GM21526 (cell line): ENCODE measurements around the gene LGALS16.
"Not testable (repeated sequence)": the region's sequence is repeated elsewhere in the genome, so short reads cannot be mapped to it uniquely, and the experiment has no call there.

Experiments
- ATAC-seq: cut with Tn5 transposase; IDR thresholded peaks from one replicate; pipeline ENCODE4 v1.9.1; 2021; ENCODE audit warnings: moderate library complexity; ENCODE audit not compliant: unreplicated experiment, low FRiP score

The LGALS16 gene

GRCh38 chr19:39676004-39676403 lies 20.3 kb downstream of the LGALS16 start:
- no peak for ATAC-seq

DNA sequence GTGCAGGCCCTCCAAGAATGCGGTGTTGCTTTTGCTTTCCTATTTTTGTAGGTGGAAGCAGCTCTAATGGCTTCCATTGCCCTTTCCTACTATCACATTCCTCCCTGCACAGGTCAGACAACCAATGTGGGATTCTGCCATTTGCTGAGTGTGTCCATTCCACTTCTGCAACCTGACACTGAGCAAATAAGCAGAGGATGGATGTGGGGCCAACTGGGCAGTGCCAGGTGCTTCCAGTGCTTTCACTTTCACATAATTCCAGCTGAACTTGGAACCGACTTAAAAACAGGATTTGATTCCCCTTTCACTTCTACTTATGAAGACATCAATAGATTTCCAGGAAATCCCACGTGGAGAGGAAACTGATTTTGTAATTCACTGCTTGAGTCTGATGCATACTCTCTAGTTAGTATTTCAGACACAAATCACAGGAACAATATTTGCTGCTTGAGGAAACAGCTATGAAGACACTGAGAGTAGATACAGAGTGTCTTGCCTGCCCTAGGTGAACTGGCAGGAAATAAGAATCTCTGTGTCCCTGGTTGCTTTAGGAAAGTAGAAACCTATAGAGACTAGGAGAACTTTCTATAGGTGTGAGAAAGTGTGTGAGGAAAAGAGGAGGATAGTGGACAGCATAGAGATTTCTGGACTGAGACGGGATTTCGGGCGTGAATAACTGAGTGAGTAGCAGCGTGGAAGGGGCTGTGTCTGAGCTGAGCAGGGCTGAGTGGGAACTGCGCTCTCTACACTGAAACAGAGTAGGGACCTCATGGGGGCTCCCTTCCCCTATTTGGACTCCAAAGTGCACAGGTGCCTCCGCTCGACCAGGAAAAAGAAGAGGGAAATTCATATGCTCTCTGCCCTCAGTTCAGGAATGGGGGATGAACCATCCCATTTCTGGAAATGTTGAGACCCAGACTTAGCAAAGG lies 22.5 kb downstream of the LGALS16 start:
- ATAC-seq, result no peak

DNA sequence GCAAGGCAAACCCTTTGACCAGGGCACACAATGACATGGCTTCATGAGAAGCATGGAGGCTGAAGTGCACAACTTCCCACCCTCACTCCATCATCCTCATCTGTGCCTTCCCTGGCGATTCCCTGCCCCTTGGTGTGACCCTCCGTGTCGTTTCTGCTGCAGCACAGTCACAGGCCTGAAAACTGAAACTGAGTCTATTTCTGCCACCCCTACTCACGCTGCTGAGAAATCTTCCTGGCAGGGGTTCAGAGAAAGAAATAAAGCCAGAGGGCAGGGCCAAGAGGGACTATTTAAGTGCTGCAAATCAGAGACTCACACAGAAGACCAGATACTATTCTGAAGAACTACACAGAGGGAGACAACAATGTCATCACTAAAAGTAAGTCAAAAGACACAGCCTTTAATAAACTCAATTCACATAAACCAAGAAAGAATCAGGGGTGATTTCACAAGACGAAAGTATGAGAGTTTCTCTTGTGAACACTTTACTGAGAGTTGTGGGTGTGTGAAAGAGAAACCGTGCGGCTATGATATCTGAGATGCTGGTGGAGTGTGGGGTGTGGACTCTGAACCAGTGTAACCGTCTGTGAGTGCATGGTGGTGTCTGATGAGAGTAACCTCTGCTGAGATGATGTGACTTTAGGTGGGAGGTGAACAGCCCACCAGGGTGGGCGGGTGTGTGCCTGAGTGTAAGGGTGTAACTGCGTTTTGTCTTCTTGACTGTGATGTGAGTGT lies 23.5 kb downstream of the LGALS16 start:
- no peak for ATAC-seq

DNA sequence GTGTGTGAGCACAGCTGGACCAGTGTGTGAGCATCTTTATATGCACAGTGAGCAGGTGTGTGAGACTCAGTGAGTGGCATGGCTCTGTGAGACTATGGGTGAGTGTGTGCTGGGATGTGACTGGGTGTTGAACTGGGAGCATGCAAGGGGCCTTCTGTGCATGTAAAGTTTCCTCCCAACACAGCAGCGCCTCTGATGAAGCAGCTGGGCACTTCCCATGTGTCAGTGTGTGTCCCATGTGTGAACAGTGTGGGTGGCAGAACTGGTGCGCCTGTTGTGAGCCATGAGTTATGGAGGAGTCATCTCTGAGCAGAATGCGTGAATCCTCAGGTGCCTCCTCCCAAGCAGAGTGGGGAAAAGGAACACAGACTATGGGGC lies 24.1 kb downstream of the LGALS16 start:
- no peak for ATAC-seq

DNA sequence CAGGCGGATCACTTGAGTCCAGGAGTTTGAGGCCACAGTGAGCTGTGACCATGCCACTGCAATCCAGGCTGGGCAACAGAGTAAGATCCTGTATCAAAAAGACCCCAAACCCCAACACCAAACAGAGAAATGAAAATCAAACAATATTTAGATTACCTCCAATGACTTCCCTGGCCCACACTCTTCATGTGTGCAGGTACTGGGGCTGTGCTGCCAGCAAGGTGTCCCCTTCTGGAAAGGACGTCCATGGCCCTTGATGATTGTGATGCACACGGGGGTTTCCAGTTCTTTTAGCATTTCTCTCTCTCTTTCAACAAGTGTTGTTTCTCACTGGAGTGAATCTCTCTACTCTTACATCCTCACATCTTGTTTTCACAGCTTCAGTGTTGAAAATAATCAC lies 24.9 kb downstream of the LGALS16 start:
- ATAC-seq, result no peak

GRCh38 chr19:39681416-39681815 lies 25.7 kb downstream of the LGALS16 start:
- ATAC-seq, result no peak

- ATAC-seq, result no peak
These were observed 28.6 kb downstream of the LGALS16 start for GRCh38 chr19:39684267-39684666.

DNA sequence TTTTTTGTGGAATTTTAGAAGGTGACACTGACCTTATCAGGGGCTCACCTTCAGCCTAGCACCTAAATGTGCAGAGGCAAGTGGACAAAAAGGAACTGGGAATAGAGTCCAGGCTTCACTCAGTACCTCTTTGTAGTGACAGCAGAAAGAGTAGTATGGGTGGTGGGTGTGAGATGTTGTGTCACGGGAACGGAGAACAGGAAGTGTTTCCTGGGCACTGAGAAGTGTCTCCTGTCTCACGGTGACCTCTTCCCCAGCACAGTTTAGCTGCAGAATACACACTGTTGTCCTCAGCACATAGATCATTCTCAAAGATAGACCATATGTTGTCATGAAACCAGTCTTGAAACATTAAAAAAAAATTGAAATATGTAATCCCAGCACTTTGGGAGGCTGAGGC lies 31.0 kb downstream of the LGALS16 start:
- no peak for ATAC-seq

DNA sequence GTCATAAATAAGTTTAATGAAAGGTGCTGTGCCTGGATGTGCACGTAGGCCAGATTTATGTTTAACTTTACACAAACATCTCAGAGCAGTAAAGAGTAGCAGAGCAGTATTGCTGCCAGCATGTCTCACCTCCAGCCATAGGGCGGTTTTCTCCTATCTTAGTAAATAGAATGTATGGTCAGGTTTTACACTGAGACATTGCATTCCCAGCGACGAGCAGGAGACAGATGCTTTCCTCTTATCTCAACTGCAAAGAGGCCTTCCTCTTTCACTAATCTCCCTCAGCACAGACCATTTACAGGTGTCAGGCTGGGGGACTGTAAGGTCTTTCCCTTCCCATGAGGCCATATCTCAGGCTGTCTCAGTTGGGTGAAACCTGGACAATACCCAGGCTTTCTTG lies 32.9 kb downstream of the LGALS16 start:
- ATAC-seq, result not testable (repeated sequence)

GRCh38 chr19:39692166-39692565 lies 36.5 kb downstream of the LGALS16 start:
- no peak for ATAC-seq

GRCh38 chr19:39692822-39693221 lies 37.1 kb downstream of the LGALS16 start:
- ATAC-seq, result no peak

GRCh38 chr19:39695759-39696158 lies 40.0 kb downstream of the LGALS16 start:
- ATAC-seq, result no peak

DNA sequence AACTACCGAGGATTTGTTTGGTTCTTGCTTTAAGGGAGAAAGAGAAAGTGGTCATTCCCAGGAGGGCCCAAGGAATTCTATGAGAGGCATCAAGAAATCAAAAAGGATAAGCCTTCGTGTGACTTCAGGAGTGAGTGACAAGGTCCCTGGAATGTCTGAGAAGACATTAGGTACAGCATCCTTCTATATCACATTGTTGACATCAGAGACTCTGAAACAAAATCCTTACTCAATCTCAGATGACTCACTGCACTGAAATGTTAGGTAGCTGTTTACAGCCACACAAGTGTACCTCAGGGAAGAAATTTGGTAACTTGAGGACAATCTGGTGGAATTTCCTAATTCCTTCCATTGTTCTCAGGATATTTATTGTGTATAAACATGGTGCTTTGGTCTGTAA lies 40.7 kb downstream of the LGALS16 start:
- ATAC-seq, result no peak

DNA sequence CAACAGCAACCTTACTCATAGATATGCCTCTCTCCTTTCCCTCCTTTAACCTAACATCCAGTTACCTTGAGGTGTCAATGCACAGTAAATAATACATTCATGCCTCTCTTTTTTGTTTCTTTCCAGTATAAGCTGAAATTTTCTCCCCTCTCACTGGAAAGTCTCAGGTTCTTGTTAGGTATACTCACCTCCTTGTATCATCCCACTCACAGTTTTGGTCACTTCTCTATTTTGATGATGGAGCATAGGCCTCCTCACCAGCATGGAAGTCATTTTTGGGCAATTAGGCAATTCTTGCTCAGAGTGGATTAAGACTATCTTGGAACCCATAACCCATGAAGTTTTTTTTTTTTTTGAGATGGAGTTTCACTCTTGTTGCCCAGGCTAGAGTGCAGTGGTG lies 42.8 kb downstream of the LGALS16 start:
- no peak for ATAC-seq

- no peak for ATAC-seq
These were observed 45.6 kb downstream of the LGALS16 start for GRCh38 chr19:39701291-39701690.

DNA sequence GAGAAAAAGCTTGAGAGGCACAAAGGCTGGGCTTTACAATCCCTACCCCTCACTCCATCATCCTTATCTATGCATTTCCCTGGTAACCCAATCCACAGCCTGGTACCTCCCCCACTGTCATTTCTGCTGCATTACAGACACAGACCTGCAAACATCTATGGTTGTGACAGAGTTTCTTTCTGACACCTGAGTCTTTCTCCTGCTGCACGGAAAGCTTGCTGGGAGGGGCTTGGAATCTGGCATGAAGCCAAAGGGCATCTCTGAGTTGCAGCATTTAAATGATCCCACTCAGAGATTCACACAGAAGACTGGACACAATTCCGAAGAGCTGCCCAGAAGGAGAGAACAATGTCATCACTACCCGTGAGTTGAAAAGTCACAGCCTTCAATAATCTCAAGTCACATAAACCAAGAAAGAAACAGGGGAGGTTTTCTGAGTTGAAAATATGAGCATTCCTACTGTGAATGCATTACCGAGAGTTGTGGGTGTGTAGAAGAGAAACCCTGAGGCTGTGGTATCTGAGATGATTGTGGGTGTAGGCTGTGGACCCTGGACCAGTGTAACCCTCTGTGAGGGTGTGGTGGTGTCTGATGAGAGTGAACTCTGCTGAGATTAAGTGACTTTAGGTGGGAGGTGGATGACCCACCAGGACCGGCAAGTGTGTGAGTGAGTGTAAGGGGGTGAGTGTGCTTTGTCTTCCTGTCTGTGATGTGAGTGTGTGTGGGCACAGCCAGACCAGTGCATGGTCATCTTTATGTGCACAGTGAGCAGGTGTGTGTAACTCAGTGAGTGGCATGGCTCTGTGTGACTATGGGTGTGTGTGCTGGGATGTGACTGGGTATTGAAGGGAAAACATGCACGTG lies 48.7 kb downstream of the LGALS16 start, which contains the start of gene LGALS14:
TSS of gene LGALS14 (plus strand) at position 301 of the 864 bp plus-strand sequence. CDS start at position 349, 48 bp downstream.
- no peak for ATAC-seq

DNA sequence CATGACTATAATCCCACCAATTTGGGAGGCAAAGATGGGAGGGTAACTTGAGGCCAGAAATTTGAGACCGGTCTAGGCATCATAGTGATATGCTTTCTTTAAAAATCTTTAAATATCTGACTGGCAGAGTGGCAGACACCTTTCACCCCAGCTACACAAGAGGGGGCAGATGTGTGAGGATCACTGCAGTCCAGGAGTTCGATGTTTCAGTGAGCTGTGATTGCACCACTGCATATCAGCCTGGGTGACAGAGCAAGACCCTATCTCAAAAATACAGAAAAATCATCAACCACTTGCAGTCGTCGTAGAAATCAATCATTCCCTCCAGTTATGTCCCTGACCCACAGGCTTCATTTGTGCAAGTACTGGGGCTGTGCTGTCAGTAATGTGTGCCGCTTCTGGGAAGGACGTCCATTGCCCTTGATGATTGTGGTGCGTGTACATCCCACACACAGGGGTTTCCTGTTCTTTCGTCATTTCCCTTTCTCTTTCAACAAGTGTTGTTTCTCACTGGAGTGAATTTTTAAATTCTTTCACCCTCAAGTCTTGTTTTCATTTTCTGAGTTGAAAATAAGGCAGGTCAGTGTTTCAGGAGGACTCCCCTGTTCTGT lies 50.0 kb downstream of the LGALS16 start:
- no peak for ATAC-seq

GRCh38 chr19:39708594-39708993 lies 52.9 kb downstream of the LGALS16 start:
- no peak for ATAC-seq

DNA sequence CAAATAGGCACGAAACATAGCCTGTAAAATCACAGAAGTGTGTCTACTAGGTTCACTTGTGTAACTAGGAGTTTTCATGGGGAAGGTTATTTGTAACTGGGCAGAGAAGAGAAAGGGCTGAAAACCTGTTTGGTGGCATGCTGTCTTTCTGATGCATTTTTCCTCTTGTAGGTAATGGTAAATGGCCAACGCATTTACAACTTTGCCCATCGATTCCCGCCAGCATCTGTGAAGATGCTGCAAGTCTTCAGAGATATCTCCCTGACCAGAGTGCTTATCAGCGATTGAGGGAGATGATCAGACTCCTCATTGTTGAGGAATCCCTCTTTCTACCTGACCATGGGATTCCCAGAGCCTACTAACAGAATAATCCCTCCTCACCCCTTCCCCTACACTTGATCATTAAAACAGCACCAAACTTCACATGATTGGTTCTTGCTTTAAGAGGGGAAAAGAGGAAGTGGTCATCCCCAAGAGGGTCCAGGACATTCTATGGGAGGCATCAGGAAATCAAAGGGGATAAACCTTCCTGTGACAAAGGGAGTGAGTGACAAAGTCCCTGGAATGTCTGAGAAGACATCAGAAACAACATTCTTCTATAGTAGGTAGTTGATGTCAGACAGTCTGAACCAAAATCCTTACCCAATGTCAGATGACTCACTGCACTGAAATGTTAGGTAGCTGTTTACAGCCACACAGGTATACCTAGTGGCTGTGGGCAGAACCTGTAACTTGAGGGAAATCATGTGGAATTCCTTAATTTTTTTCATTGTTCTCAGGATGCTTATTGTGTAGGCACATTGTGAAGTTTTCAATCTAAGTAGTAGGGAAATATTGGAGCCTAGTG lies 53.5 kb downstream of the LGALS16 start:
- no peak for ATAC-seq
